Fibroblast of lung (primary cell): ENCODE data around the gene IL4I1. TPM values are rescaled to one million over a fixed set of nuclear protein-coding genes. Genes with fewer than 3 reads are reported as not detected.

Experiments
- DNase-seq, 2 donors: peaks; one replicate each; pipeline versions ENCODE4 v3.0.0 to v3.0.0-alpha.2; 2010; ENCODE audit warnings: low read depth in 2 of 2
- H2AFZ ChIP-seq: 2 replicates; pipeline ENCODE4 v1.5.1; 2012; ENCODE audit warnings: low read length, control low read depth, inconsistent platforms
- H3K27ac ChIP-seq: 2 replicates; pipeline ENCODE4 v1.5.1; 2011; ENCODE audit warnings: low read length, control low read depth; ENCODE audit not compliant: insufficient read depth
- H3K27me3 ChIP-seq: 2 replicates; pipeline ENCODE4 v1.5.1; 2011; ENCODE audit warnings: mild to moderate bottlenecking, low read length; ENCODE audit not compliant: control insufficient read depth, insufficient read depth
- H3K36me3 ChIP-seq: 2 replicates; pipeline ENCODE4 v1.5.1; 2011; ENCODE audit warnings: low read length; ENCODE audit not compliant: control insufficient read depth, insufficient read depth
- H3K4me1 ChIP-seq: 2 replicates; pipeline ENCODE4 v1.5.1; 2011; ENCODE audit warnings: low read length; ENCODE audit not compliant: control insufficient read depth, insufficient read depth; ENCODE audit errors: extremely low read depth
- H3K4me2 ChIP-seq: 2 replicates; pipeline ENCODE4 v1.5.1; 2011; ENCODE audit warnings: low read length, control low read depth; ENCODE audit not compliant: insufficient read depth; ENCODE audit errors: extremely low read depth
- H3K4me3 ChIP-seq, 4 experiments: fragments of 200-600 bp in 1 of 4; sonication (generic) in 1 of 4; replicated peaks in 1 of 4; 2 replicates each; pipeline ENCODE4 v1.5.1; 2011 to 2016; ENCODE audit warnings: low read length in 4 of 4, low read depth in 3 of 4, mild to moderate bottlenecking in 3 of 4, control low read depth in 2 of 4, inconsistent platforms in 1 of 4, mixed read lengths in 1 of 4; ENCODE audit not compliant: insufficient read depth in 1 of 4; ENCODE audit errors: control extremely low read depth in 1 of 4
- H3K79me2 ChIP-seq: 2 replicates; pipeline ENCODE4 v1.5.1; 2012; ENCODE audit warnings: mild to moderate bottlenecking, low read length, inconsistent platforms; ENCODE audit not compliant: control insufficient read depth, insufficient read depth
- H3K9ac ChIP-seq: 2 replicates; pipeline ENCODE4 v1.5.1; 2011; ENCODE audit warnings: mild to moderate bottlenecking, low read length, control low read depth; ENCODE audit not compliant: insufficient read depth
- H3K9me3 ChIP-seq: 2 replicates; pipeline ENCODE4 v1.5.1; 2012; ENCODE audit warnings: low read depth, low read length; ENCODE audit not compliant: control insufficient read depth, insufficient read depth
- H4K20me1 ChIP-seq: 2 replicates; pipeline ENCODE4 v1.5.1; 2011; ENCODE audit warnings: low read length; ENCODE audit not compliant: control insufficient read depth, insufficient read depth; ENCODE audit errors: extremely low read depth
- CTCF ChIP-seq, 2 donors: IDR thresholded peaks in 1 of 2; conservative IDR thresholded peaks in 1 of 2; 1 replicate in 1 of 2; 2 replicates in 1 of 2; pipeline ENCODE4 v1.5.1; 2011 to 2012; ENCODE audit warnings: low read length in 2 of 2, control low read depth in 1 of 2, inconsistent platforms in 1 of 2, low read depth in 1 of 2, mild to moderate bottlenecking in 1 of 2
- EZH2 ChIP-seq: IDR thresholded peaks from 2 replicates; pipeline ENCODE4 v1.5.1; 2012; ENCODE audit warnings: low read length, control low read depth, mild to moderate bottlenecking; ENCODE audit errors: missing control alignments
- polyA plus RNA-seq, 2 donors: library from polyadenylated mRNA; depleted of rRNA in 1 of 2; stranded (reverse) in 1 of 2; unstranded in 1 of 2; fragments of >200 nt; gene quantifications; 2 replicates each; pipeline ENCODE4 v1.2.1, GENCODE V29; 2011 to 2012; ENCODE audit warnings: missing spikeins in 1 of 2
- total RNA-seq: library from RNA; depleted of rRNA; stranded (reverse); fragments of >200 nt; gene quantifications from 2 replicates; pipeline ENCODE4 v1.2.1, GENCODE V29; 2014

IL4I1 gene
- total and polyA plus RNA-seq, 2 donors (not counting 1 experiment from before 2014, with no cell fraction given): 0.09 to 1.2 TPM

- Histone ChIP-seq H3K4me3 (no peak overlapping the region), H4K20me1 (no peaks in the 10 kb centered on the region), H3K9me3 (no peaks in the 10 kb centered on the region), H3K36me3 (peaks cover 23% of the 10 kb centered on the region), H3K79me2 (peaks cover 26% of the 10 kb centered on the region), H3K9ac (no peak overlapping the region), H3K4me2 (no peak overlapping the region), H3K27me3 (no peaks in the 10 kb centered on the region), H2AFZ (no peak overlapping the region), H3K4me1 (no peaks in the 10 kb centered on the region), H3K27ac (no peak overlapping the region)
- DNase-seq: no peak
- no peak for TF ChIP-seq CTCF (conservative IDR thresholded peaks at IDR 0.05 in 1 of 2, IDR thresholded peaks at IDR 0.05 in 1 of 2; ENCODE audit: low read depth in 1 of 2, low read length in 2 of 2)
- no peak for TF ChIP-seq EZH2
These were observed 16.4 kb upstream of the IL4I1 start for GRCh38 chr19:49912965-49913685.

GRCh38 chr19:49911381-49912145, 14.9 kb upstream of the IL4I1 start:
- Histone ChIP-seq H3K4me3 (no peak overlapping the region), H3K27me3 (no peaks in the 10 kb centered on the region), H3K79me2 (peaks cover 14% of the 10 kb centered on the region), H3K27ac (no peak overlapping the region), H3K4me1 (no peaks in the 10 kb centered on the region), H4K20me1 (no peaks in the 10 kb centered on the region), H2AFZ (no peak overlapping the region), H3K9me3 (no peaks in the 10 kb centered on the region), H3K9ac (no peak overlapping the region), H3K4me2 (no peak overlapping the region), H3K36me3 (peaks cover 27% of the 10 kb centered on the region)
- TF ChIP-seq EZH2 (no peak), CTCF (conservative IDR thresholded peaks at IDR 0.05 in 1 of 2, IDR thresholded peaks at IDR 0.05 in 1 of 2; ENCODE audit: low read depth in 1 of 2, low read length in 2 of 2) (no peak)
- DNase-seq: no peak

GRCh38 chr19:49910179-49910578, 13.5 kb upstream of the IL4I1 start:
- Histone ChIP-seq H2AFZ (no peak overlapping the region), H3K9me3 (no peaks in the 10 kb centered on the region), H3K27me3 (no peaks in the 10 kb centered on the region), H3K36me3 (peaks cover 25% of the 10 kb centered on the region), H3K9ac (no peak overlapping the region), H4K20me1 (no peaks in the 10 kb centered on the region), H3K4me1 (no peaks in the 10 kb centered on the region), H3K4me2 (no peak overlapping the region), H3K27ac (no peak overlapping the region), H3K4me3 (no peak overlapping the region), H3K79me2 (peaks cover 7% of the 10 kb centered on the region)
- no peak for TF ChIP-seq EZH2
- TF ChIP-seq CTCF (conservative IDR thresholded peaks at IDR 0.05 in 1 of 2, IDR thresholded peaks at IDR 0.05 in 1 of 2; ENCODE audit: low read depth in 1 of 2, low read length in 2 of 2): no peak
- no peak for DNase-seq
